ENCODE results near the gene CPEB4.

DNA sequence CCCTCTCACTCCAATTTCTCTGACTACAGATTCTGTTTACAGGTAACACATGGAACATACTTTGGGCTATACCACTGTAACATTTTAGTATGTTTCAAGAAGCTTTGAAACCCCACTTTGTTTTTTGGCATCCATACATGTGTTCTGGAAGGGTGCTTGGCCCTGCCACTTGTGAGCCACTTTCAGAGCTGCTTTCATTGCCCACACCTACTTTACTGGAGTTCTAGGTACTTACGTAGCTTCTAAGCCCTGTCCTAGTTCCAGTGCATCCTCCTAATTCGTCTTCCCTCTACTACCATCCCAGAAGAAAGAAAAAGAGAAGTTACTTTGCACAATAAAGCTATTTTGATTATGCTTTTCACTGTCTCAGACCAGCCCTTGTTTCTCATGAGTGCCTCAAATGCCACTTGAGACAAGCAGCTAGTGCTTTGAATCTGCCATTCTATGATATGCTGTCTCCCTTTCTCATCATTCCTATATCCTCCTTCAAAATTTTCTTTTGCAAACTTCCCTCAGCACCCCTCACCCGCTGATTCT lies 74.4 kb downstream of the CPEB4 start:
- no peak for TF ChIP-seq CTCF (IDR thresholded peaks at IDR 0.05)
- no peak for TF ChIP-seq POLR2A (IDR thresholded peaks at IDR 0.05)

Data from adrenal gland (tissue), 5 donors.